Cardiac muscle cell (in vitro differentiated cells and primary cell): ENCODE results near the gene NSG1. TPM values are rescaled to one million over a fixed set of nuclear protein-coding genes. Genes with fewer than 3 reads are reported as not detected.
"Not testable (repeated sequence)": the region's sequence is repeated elsewhere in the genome, so short reads cannot be mapped to it uniquely, and the experiment has no call there.

Experiments used
- DNase-seq, 2 donors: peaks; one replicate each; pipeline versions ENCODE4 v3.0.0 to v3.0.0-alpha.2; 2010 to 2017; ENCODE audit warnings: low read depth in 1 of 2, low spot score in 1 of 2
- H3K27ac ChIP-seq: fragments of 200-600 bp; sonication (generic); 2 replicates; pipeline ENCODE4 v1.5.1; 2016
- H3K27me3 ChIP-seq: fragments of 200-600 bp; sonication (generic); 2 replicates; pipeline ENCODE4 v1.6.0; 2016; ENCODE audit warnings: control low read depth
- H3K36me3 ChIP-seq: fragments of 200-600 bp; sonication (generic); 2 replicates; pipeline ENCODE4 v1.5.1; 2016; ENCODE audit warnings: control low read depth
- H3K4me1 ChIP-seq: fragments of 200-600 bp; sonication (generic); 2 replicates; pipeline ENCODE4 v1.8.1; 2017; ENCODE audit warnings: low read depth, mild to moderate bottlenecking, mixed run types
- H3K4me3 ChIP-seq: fragments of 200-600 bp; sonication (generic); 2 replicates; pipeline ENCODE4 v1.5.1; 2016; ENCODE audit warnings: mild to moderate bottlenecking
- H3K9me3 ChIP-seq: fragments of 200-600 bp; sonication (generic); 2 replicates; pipeline ENCODE4 v1.5.1; 2017; ENCODE audit warnings: low read depth, mild to moderate bottlenecking, control low read depth
- CTCF ChIP-seq: IDR thresholded peaks from 2 replicates; pipeline ENCODE4 v1.5.1; 2012; ENCODE audit warnings: low read depth, mild to moderate bottlenecking, low read length
- polyA plus RNA-seq: library from polyadenylated mRNA; unstranded; fragments of >200 nt; fragmentation: Nextera tagmentation; extraction: Ambion mirVana; gene quantifications from 2 replicates; pipeline ENCODE4 v1.2.1, GENCODE V29; 2016
- total RNA-seq: library from RNA; depleted of rRNA; stranded (reverse); fragments of >200 nt; gene quantifications from 2 replicates; pipeline ENCODE4 v1.2.3, GENCODE V29; 2016

Gene NSG1
- total and polyA plus RNA-seq, 2 experiments from 2014 or later, result 4.0 to 18.4 TPM

GRCh38 chr4:4344915-4345527, 41.9 kb upstream of the NSG1 start:
- Histone ChIP-seq H3K4me3 (no peak overlapping the region), H3K36me3 (no peaks in the 10 kb centered on the region), H3K27ac (no peak overlapping the region), H3K27me3 (no peaks in the 10 kb centered on the region), H3K9me3 (no peaks in the 10 kb centered on the region), H3K4me1 (peaks cover under 1% of the 10 kb centered on the region)
- TF ChIP-seq CTCF, result no peak
- DNase-seq, result no peak

GRCh38 chr4:4347585-4347984, 39.3 kb upstream of the NSG1 start:
- no peak for TF ChIP-seq CTCF

GRCh38 chr4:4348585-4348984, 38.3 kb upstream of the NSG1 start:
- DNase-seq, H3K4me1 ChIP-seq, H3K36me3 ChIP-seq, H3K27ac ChIP-seq, H3K27me3 ChIP-seq, H3K4me3 ChIP-seq, H3K9me3 ChIP-seq: not testable (repeated sequence)

More at GRCh38 chr4:4347585-4347984, 39.3 kb upstream of the NSG1 start:
- no peak for DNase-seq
- H3K27me3 ChIP-seq, result no peaks in the 10 kb centered on the region
- no peaks in the 10 kb centered on the region for H3K9me3 ChIP-seq
- H3K4me1 ChIP-seq, result no peaks in the 10 kb centered on the region
- H3K27ac ChIP-seq, result no peak overlapping the region
- H3K4me3 ChIP-seq, result no peak overlapping the region
- H3K36me3 ChIP-seq, result no peaks in the 10 kb centered on the region

GRCh38 chr4:4349867-4350266, 37.0 kb upstream of the NSG1 start:
- no peak for TF ChIP-seq CTCF
- no peaks in the 10 kb centered on the region for H3K4me1 ChIP-seq
- H3K36me3 ChIP-seq, result no peaks in the 10 kb centered on the region
- H3K27ac ChIP-seq, result no peak overlapping the region
- no peak for DNase-seq
- H3K9me3 ChIP-seq, result no peaks in the 10 kb centered on the region
- no peak overlapping the region for H3K4me3 ChIP-seq
- H3K27me3 ChIP-seq, result peaks cover 2% of the 10 kb centered on the region

GRCh38 chr4:4350909-4351308, 36.0 kb upstream of the NSG1 start:
- Histone ChIP-seq H3K36me3 (no peaks in the 10 kb centered on the region), H3K27me3 (peaks cover 3% of the 10 kb centered on the region), H3K4me3 (no peak overlapping the region), H3K4me1 (no peaks in the 10 kb centered on the region), H3K9me3 (no peaks in the 10 kb centered on the region), H3K27ac (no peak overlapping the region)
- no peak for TF ChIP-seq CTCF
- no peak for DNase-seq

- Histone ChIP-seq H3K36me3 (no peaks in the 10 kb centered on the region), H3K9me3 (no peaks in the 10 kb centered on the region), H3K4me1 (no peaks in the 10 kb centered on the region), H3K27ac (no peak overlapping the region), H3K27me3 (peaks cover 3% of the 10 kb centered on the region), H3K4me3 (no peak overlapping the region)
- TF ChIP-seq CTCF, result no peak
- DNase-seq, result no peak
Measured at GRCh38 chr4:4355302-4355701, 31.6 kb upstream of the NSG1 start.
